GM19395 (cell line): ENCODE results near the gene GTF2H2C_2.
"Not testable (repeated sequence)": the region's sequence is repeated elsewhere in the genome, so short reads cannot be mapped to it uniquely, and the experiment has no call there.

Experiments used
- ATAC-seq: cut with Tn5 transposase; IDR thresholded peaks from one replicate; pipeline ENCODE4 v1.9.1; 2021; ENCODE audit warnings: mild to moderate bottlenecking, moderate library complexity; ENCODE audit not compliant: unreplicated experiment

The GTF2H2C_2 gene

GRCh38 chr5:70415117-70415516 is at the start of gene GTF2H2C_2:
Gene GTF2H2C_2 (plus strand): TSS chr5:70415368.
- ATAC-seq: peak; percentile 91

GRCh38 chr5:70400984-70401686 is 14.0 kb upstream of the GTF2H2C_2 start:
- ATAC-seq: peak; percentile 92

- not testable (repeated sequence) for ATAC-seq
Observed at GRCh38 chr5:70421322-70421721, 6.2 kb downstream of the GTF2H2C_2 start.

- ATAC-seq: not testable (repeated sequence)
Observed at GRCh38 chr5:70423215-70423614, 8.0 kb downstream of the GTF2H2C_2 start.

- ATAC-seq: not testable (repeated sequence)
Observed at GRCh38 chr5:70438518-70438917, 23.4 kb downstream of the GTF2H2C_2 start.

GRCh38 chr5:70449565-70449964 is 34.4 kb downstream of the GTF2H2C_2 start:
- not testable (repeated sequence) for ATAC-seq

GRCh38 chr5:70451249-70451984 is 36.2 kb downstream of the GTF2H2C_2 start:
- not testable (repeated sequence) for ATAC-seq

- peak; percentile 97 for ATAC-seq
Observed at GRCh38 chr5:70457093-70457492, 41.9 kb downstream of the GTF2H2C_2 start.

GRCh38 chr5:70459188-70459587 is 44.0 kb downstream of the GTF2H2C_2 start:
- ATAC-seq: not testable (repeated sequence)

GRCh38 chr5:70461984-70462383 is 46.8 kb downstream of the GTF2H2C_2 start:
- ATAC-seq: not testable (repeated sequence)

- ATAC-seq: not testable (repeated sequence)
Observed at GRCh38 chr5:70464019-70464637, 49.0 kb downstream of the GTF2H2C_2 start.

GRCh38 chr5:70469926-70470509 is 54.9 kb downstream of the GTF2H2C_2 start:
- not testable (repeated sequence) for ATAC-seq
